GM12801 (cell line): ENCODE results near the gene YAF2.

Experiments used
- TF ChIP-seq, protein P1 (sequence below): IDR thresholded peaks from one replicate; pipeline ENCODE4 v1.5.1; 2011; ENCODE audit warnings: control low read depth; ENCODE audit not compliant: insufficient read length; ENCODE audit errors: extremely low read depth

The YAF2 gene

DNA sequence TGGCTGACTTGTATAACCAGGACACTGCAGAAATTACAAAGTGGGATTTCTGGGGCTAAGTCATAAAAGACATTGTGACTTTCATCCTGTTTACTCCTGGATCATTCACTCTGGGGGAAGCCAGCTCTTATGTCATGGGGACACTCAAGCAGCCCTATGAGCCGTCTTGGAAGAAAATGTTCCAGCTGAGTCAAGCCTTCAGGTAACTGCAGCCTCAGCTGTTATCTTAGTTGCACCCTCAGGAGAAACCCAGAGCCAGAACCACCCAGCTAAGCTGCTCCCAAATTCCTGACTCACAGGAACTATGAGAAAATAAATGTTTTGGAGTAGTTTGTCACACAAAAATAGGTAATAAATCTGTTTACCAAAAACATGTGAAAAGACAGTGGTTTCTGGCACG, 50.2 kb downstream of the YAF2 start:
- TF ChIP-seq, protein P1, sequence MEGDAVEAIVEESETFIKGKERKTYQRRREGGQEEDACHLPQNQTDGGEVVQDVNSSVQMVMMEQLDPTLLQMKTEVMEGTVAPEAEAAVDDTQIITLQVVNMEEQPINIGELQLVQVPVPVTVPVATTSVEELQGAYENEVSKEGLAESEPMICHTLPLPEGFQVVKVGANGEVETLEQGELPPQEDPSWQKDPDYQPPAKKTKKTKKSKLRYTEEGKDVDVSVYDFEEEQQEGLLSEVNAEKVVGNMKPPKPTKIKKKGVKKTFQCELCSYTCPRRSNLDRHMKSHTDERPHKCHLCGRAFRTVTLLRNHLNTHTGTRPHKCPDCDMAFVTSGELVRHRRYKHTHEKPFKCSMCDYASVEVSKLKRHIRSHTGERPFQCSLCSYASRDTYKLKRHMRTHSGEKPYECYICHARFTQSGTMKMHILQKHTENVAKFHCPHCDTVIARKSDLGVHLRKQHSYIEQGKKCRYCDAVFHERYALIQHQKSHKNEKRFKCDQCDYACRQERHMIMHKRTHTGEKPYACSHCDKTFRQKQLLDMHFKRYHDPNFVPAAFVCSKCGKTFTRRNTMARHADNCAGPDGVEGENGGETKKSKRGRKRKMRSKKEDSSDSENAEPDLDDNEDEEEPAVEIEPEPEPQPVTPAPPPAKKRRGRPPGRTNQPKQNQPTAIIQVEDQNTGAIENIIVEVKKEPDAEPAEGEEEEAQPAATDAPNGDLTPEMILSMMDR = no peak

DNA sequence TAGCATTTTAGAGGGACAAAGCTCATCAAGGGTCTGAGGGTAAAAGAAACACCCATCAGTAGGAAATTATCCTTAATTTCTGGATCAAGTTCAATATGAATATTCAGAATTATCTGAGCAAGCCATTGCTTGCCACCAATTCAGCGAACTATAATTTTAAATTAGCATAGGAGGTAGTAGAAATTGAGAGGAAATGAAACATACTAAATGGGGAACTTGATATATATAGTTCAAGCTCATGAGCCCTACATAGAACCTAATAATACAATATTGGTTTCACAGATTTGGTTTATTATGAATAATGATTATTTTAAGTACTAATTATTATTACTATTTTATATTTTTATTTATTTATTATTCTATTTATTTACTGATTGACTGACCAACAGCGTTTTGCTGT, 51.3 kb downstream of the YAF2 start:
- TF ChIP-seq, protein P1 = no peak

DNA sequence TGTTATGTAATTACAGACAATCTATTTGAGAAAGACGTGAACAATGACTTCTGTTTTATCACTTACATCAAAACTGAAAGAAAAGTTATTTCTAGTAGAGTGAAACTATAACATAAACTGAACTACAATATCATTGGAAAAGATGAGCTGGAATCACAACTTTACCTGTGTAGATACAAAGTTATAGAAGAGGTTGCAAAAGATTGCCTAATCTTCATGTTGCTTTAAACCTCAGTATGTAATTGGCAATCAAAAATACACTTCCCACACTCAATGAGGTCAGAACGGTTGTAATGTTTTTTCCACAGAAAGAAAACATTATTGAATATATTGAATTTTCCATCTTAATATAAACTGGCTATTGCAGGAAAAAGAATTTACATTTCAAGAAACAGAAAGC, 55.7 kb downstream of the YAF2 start:
- TF ChIP-seq, protein P1 = no peak

DNA sequence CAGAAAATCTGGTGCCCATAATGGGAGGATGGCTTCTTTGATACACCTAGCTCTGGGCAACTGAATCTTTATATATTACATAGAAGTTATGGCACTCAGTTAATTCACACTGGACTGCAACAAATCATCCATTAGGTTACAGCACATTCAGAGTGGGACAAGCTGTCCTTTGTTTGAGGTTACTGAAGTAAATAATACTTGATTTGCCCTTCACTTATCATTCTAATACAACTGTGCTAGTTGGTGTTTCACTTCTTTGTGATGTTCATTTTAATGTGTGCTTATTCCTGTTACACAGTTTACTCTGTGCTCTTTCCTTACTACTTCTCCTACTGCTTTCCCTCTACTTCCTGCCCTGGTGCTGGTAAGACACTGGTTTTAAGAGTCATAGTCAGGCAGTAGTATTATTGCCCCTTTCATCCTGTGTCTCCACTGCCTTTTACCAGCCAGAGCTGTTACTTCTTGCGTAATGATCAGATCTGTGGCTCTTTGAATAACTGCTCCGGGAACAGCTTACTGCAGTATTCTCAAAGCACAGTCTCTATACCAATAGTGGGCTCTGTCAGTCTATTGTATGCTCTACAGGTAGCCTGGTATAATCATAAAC, 57.0 kb downstream of the YAF2 start:
- TF ChIP-seq, protein P1 = no peak

GRCh38 chr12:42178101-42178500, 59.9 kb downstream of the YAF2 start:
- TF ChIP-seq, protein P1 = no peak

GRCh38 chr12:42174978-42175377, 63.1 kb downstream of the YAF2 start:
- TF ChIP-seq, protein P1 = no peak

GRCh38 chr12:42173961-42174521, 64.0 kb downstream of the YAF2 start:
- TF ChIP-seq, protein P1 = no peak
